ENCODE results near the gene PPIF. TPM values are rescaled to one million over a fixed set of nuclear protein-coding genes. Genes with fewer than 3 reads are reported as not detected.

Gene PPIF
- total RNA-seq, 4 donors from 2014 or later = 39.1 to 82.1 (median 67.9) TPM

- intact Hi-C loops (cut with DNase I; ENCODE audit: low total_unique reads) = loop anchor here (1.0 to 5.0 kb wide), 3 partner anchors 29 to 130 kb away; partner anchors contain the start of gene ZCCHC24
- Histone ChIP-seq H3K4me3 (no peak overlapping the region), H3K4me1 (peaks cover 31 to 44% of the 10 kb centered on the region in 2 donors), H3K27ac (peak overlapping the region; percentile 80 to 87 (median 84)), H3K27me3 (no peaks in the 10 kb centered on the region), H3K36me3 (peaks cover 0 to 7% of the 10 kb centered on the region in 2 donors), H3K9me3 (no peaks in the 10 kb centered on the region)
- DNase-seq = peak in 1 of 2 donors; percentile 56
- TF ChIP-seq CTCF (IDR thresholded peaks at IDR 0.05 in 4 of 5, conservative IDR thresholded peaks at IDR 0.05 in 1 of 5) (no peak), POLR2A (IDR thresholded peaks at IDR 0.05) (no peak)
- ATAC-seq = no peak
- in situ Hi-C loops (cut with MboI; ENCODE audit: low sequenced_read_pairs in 4 of 4) = no loop called here
Measured at GRCh38 chr10:79397575-79398303, 50.5 kb downstream of the PPIF start.

GRCh38 chr10:79398642-79399041, 51.4 kb downstream of the PPIF start:
- DNase-seq (no peak), ATAC-seq (no peak)
- Histone ChIP-seq H3K9me3 (no peaks in the 10 kb centered on the region), H3K27ac (peak overlapping the region; percentile 80 to 87 (median 84)), H3K27me3 (no peaks in the 10 kb centered on the region), H3K36me3 (peaks cover 0 to 7% of the 10 kb centered on the region in 2 donors), H3K4me1 (peaks cover 28 to 44% of the 10 kb centered on the region in 2 donors), H3K4me3 (no peak overlapping the region)
- intact Hi-C loops (cut with DNase I; ENCODE audit: low total_unique reads) = loop anchor here (1.0 to 5.0 kb wide), 3 partner anchors 28 to 131 kb away; partner anchors contain the start of gene ZCCHC24
- in situ Hi-C loops (cut with MboI; ENCODE audit: low sequenced_read_pairs in 4 of 4) = no loop called here
- no peak for TF ChIP-seq POLR2A (IDR thresholded peaks at IDR 0.05)
- no peak for TF ChIP-seq CTCF (IDR thresholded peaks at IDR 0.05 in 4 of 5, conservative IDR thresholded peaks at IDR 0.05 in 1 of 5)

GRCh38 chr10:79399223-79399831, 52.1 kb downstream of the PPIF start:
- Histone ChIP-seq H3K27me3 (no peaks in the 10 kb centered on the region), H3K4me1 (peaks cover 28 to 44% of the 10 kb centered on the region in 2 donors), H3K4me3 (peak overlapping the region in 1 of 4 donors; percentile 7), H3K27ac (peak overlapping the region; percentile 80 to 87 (median 84)), H3K9me3 (no peaks in the 10 kb centered on the region), H3K36me3 (no peaks in the 10 kb centered on the region)
- DNase-seq (peak; percentile 75 to 83), ATAC-seq (peak; percentile 23 to 25)
- intact Hi-C loops (cut with DNase I; ENCODE audit: low total_unique reads) (loop anchor here (2.0 to 5.0 kb wide), 2 partner anchors 45 to 132 kb away; partner anchors contain the start of gene ZCCHC24), in situ Hi-C loops (cut with MboI; ENCODE audit: low sequenced_read_pairs in 4 of 4) (no loop called here)
- TF ChIP-seq CTCF (IDR thresholded peaks at IDR 0.05 in 4 of 5, conservative IDR thresholded peaks at IDR 0.05 in 1 of 5) (no peak), POLR2A (IDR thresholded peaks at IDR 0.05) (peak in 1 of 2 donors; percentile 40)

- in situ Hi-C loops (cut with MboI; ENCODE audit: low sequenced_read_pairs in 4 of 4) (no loop called here), intact Hi-C loops (cut with DNase I; ENCODE audit: low total_unique reads) (loop anchor here (1.0 kb wide), 1 partner anchor 67 kb away; no protein-coding TSS in a partner anchor)
- no peaks in the 10 kb centered on the region for H3K9me3 ChIP-seq
- peak overlapping the region; percentile 80 to 87 (median 84) for H3K27ac ChIP-seq
- DNase-seq = peak in 1 of 2 donors; percentile 56
- TF ChIP-seq POLR2A (IDR thresholded peaks at IDR 0.05) (no peak), CTCF (IDR thresholded peaks at IDR 0.05 in 4 of 5, conservative IDR thresholded peaks at IDR 0.05 in 1 of 5) (peak; percentile 66 to 88 (median 70))
- no peaks in the 10 kb centered on the region for H3K36me3 ChIP-seq
- ATAC-seq = peak in 1 of 2 donors; percentile 14
- peak overlapping the region in 1 of 4 donors; percentile 20 for H3K4me3 ChIP-seq
- H3K4me1 ChIP-seq = peaks cover 24 to 44% of the 10 kb centered on the region in 2 donors
- H3K27me3 ChIP-seq = no peaks in the 10 kb centered on the region
Measured at GRCh38 chr10:79400146-79401004, 53.1 kb downstream of the PPIF start.

All from gastrocnemius medialis (tissue), 4 donors.